K562 (cell line): ENCODE data around the gene GRIA4. TPM values are rescaled to one million over a fixed set of nuclear protein-coding genes. Genes with fewer than 3 reads are reported as not detected.

Source experiments
- DEAF1 ChIP-seq: fragments of 450-650 bp; formaldehyde crosslinking; IDR thresholded peaks from 2 replicates; pipeline ENCODE4 v1.4.0; 2020; ENCODE audit warnings: mild to moderate bottlenecking, moderate library complexity
- ELK3 ChIP-seq: fragments of 450-650 bp; formaldehyde crosslinking; IDR thresholded peaks from 2 replicates; pipeline ENCODE4 v1.4.0; 2020; ENCODE audit warnings: mild to moderate bottlenecking
- KHSRP ChIP-seq: fragments of 450-650 bp; IDR thresholded peaks from 2 replicates; pipeline ENCODE4 v1.6.1; 2017
- RAD21 ChIP-seq, 2 experiments: fragments of 250-450 bp in 1 of 2; fragments of 450-650 bp in 1 of 2; sonication (Bioruptor Pico) in 1 of 2; formaldehyde crosslinking in 1 of 2; IDR thresholded peaks in 1 of 2; conservative IDR thresholded peaks in 1 of 2; 2 replicates each; pipeline versions ENCODE4 v1.4.0 to v1.8.0; 2020 to 2022; ENCODE audit warnings: mild to moderate bottlenecking in 2 of 2, moderate library complexity in 1 of 2
- REST ChIP-seq, 2 experiments: fragments of 450-650 bp; formaldehyde crosslinking in 1 of 2; IDR thresholded peaks; 2 replicates each; pipeline versions ENCODE4 v1.4.0 to v1.6.1; 2014 to 2020; ENCODE audit warnings: mild to moderate bottlenecking in 2 of 2, borderline replicate concordance in 1 of 2, low read depth in 1 of 2
- ZNF408 ChIP-seq: fragments of 250-450 bp; sonication (Bioruptor Pico); IDR thresholded peaks from 2 replicates; pipeline ENCODE4 v1.4.0; 2020; ENCODE audit warnings: low read depth, mild to moderate bottlenecking, moderate library complexity
- polyA plus RNA-seq, 8 experiments: library from polyadenylated mRNA; depleted of rRNA in 4 of 8; stranded (reverse) in 5 of 8; unstranded in 3 of 8; fragments of >200 nt; fragmentation: Nextera tagmentation in 2 of 8; fragmentation: Illumina TruSeq in 1 of 8; extraction: Ambion mirVana in 2 of 8; extraction: Trizol in 1 of 8; gene quantifications; 2 replicates each; pipeline versions ENCODE4 v1.2.1 to v1.2.3, GENCODE V29; 2011 to 2014; ENCODE audit warnings: inconsistent platforms in 1 of 8, missing spikeins in 1 of 8
- total RNA-seq, 7 experiments: library from RNA; depleted of rRNA in 6 of 7; stranded (reverse); fragments of >200 nt in 6 of 7; fragmentation: Illumina TruSeq in 2 of 7; extraction: Trizol in 2 of 7; gene quantifications; 2 replicates each; pipeline versions ENCODE4 v1.2.1 to v1.2.3, GENCODE V29; 2011 to 2021; ENCODE audit warnings: low replicate concordance in 1 of 7

Gene GRIA4
- total and polyA plus RNA-seq, 9 of the 15 experiments (the other 6 are each of a cell fraction or from before 2014, with no cell fraction given), result not detected

GRCh38 chr11:105862736-105863367 lies 253.0 kb downstream of the GRIA4 start (continued):
- TF ChIP-seq REST (IDR thresholded peaks at IDR 0.05; ENCODE audit: borderline replicate concordance), result peak; percentile 18; the same call in 1 of the 2 replicates
- TF ChIP-seq REST (CRISPR knock-in tag; IDR thresholded peaks at IDR 0.05; ENCODE audit: low read depth), result no peak
- 0 out of 2 replicates have a peak, but pooled peaks have one; percentile 18 for TF ChIP-seq DEAF1
- no peak for TF ChIP-seq KHSRP
- peak; percentile 60 to 71 for TF ChIP-seq RAD21 (CRISPR knock-in tag; conservative IDR thresholded peaks at IDR 0.05 in 1 of 2, IDR thresholded peaks at IDR 0.05 in 1 of 2)
- no peak for TF ChIP-seq ELK3
- no peak for TF ChIP-seq ZNF408 (CRISPR knock-in tag)
